GM19240 (cell line): Measurements from ENCODE around the gene KISS1.
"Not testable (repeated sequence)": the region's sequence is repeated elsewhere in the genome, so short reads cannot be mapped to it uniquely, and the experiment has no call there.

Source experiments
- DNase-seq: peaks from one replicate; pipeline ENCODE4 v3.0.0; 2011; ENCODE audit warnings: low spot score; ENCODE audit not compliant: insufficient read length

KISS1 gene, protein sequence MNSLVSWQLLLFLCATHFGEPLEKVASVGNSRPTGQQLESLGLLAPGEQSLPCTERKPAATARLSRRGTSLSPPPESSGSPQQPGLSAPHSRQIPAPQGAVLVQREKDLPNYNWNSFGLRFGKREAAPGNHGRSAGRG

GRCh38 chr1:204196068-204196795, at the start of gene KISS1:
TSS of gene KISS1 (minus strand) at chr1:204196491. CDS start at chr1:204192876, 3,615 bp downstream.
- no peak for DNase-seq

GRCh38 chr1:204242920-204243319, 46.6 kb upstream of the KISS1 start:
- no peak for DNase-seq

- no peak for DNase-seq
These were observed 45.6 kb upstream of the KISS1 start for GRCh38 chr1:204241914-204242313.

DNA sequence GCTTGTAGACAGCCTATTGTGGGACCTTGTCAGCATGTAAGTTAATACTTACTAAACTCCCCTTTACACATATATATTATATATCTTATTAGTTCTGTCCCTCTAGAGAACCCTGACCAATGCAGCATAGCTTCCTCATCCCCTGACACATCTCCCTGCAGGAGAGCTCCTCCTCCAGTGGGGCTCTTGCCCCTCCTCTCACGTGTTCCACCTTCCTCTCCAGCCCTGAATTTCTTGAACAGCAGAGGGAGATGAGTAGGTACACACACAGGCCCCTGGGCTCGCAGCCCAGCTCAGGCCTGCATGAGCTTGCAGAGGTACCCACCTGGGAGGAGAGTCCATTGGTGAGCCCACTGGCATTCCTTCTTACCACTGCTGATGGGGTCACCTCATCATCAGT, 44.8 kb upstream of the KISS1 start:
- no peak for DNase-seq

GRCh38 chr1:204240233-204240632, 43.9 kb upstream of the KISS1 start:
- no peak for DNase-seq

DNA sequence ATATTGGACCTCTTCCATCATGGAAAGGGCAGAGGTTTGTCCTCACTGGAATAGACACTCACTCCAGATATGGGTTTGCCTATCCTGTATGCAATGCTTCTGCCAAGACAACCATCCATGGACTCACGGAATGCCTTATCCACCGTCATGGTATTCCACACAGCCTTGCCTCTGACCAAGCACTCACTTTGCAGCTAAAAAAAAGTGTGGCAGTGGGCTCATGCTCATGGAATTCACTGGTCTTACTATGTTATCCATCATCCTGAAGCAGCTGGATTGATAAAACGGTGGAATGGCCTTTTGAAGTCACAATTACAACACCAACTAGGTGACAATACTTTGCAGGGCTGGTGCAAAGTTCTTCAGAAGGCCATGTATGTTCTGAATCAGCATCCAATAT, 43.1 kb upstream of the KISS1 start:
- DNase-seq: not testable (repeated sequence)

GRCh38 chr1:204238520-204238919, 42.2 kb upstream of the KISS1 start:
- not testable (repeated sequence) for DNase-seq

GRCh38 chr1:204237515-204237914, 41.2 kb upstream of the KISS1 start:
- DNase-seq: not testable (repeated sequence)

GRCh38 chr1:204232526-204232925, 36.2 kb upstream of the KISS1 start:
- no peak for DNase-seq

- no peak for DNase-seq
These were observed 33.9 kb upstream of the KISS1 start for GRCh38 chr1:204230211-204230610.

- DNase-seq: no peak
These were observed 32.6 kb upstream of the KISS1 start for GRCh38 chr1:204228896-204229295.

DNA sequence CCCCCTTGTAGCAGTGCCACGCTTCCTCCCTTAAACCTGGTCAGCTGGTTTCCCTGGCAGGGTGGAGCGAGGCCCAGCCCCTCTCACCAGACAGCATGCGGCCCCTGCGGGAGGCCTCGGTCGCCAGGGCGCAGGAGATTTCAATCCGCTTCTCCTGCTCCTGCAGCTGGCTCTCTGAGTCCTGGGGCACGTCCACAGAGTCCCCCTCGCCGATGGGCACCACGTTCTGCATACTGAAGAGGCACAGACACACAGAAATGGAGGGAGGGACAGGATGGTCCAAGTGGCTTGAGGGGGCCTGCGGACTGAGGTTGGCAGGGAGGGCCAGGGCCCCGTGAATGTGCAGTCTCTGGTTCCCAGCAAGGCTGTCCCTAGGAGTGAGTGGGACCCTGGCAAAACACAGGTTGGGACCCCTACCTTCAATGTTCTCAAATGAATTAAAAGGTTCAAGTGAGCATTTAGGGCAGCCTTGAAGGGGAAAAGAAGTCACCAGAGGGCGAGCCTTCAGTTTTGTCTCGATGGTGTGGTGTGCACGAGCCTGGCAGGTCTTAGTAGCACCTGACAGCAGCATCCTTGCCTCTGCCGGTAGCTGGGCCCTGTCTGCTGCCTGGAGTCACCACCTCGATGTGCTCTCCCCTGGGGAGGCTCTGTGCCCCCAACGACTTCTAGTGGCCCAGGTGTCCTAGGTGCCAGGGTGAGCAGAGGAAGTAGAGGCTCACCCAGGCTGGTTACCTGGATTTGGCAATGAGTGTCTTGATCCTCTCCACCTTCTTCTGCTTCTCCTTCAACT, 31.9 kb upstream of the KISS1 start:
- DNase-seq: no peak

DNA sequence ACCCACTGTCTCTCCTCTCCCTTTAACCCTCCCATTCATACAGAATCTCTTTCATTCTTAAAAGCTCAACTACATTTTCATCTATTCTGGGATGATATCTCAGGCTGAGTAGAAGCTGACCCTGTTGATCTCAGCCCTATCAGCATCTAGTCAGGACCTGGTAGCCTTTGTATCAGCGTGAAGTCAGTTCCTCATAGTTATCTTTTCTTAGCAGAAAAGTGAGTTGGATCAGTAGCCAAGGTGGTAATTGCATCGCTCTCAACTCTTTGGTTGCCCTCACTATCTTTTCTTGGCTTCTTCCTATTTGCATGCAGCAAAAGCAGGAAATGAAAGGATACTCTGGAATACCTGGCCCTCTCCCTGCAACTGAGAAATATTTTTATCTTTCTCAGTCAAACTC, 31.1 kb upstream of the KISS1 start:
- no peak for DNase-seq

DNA sequence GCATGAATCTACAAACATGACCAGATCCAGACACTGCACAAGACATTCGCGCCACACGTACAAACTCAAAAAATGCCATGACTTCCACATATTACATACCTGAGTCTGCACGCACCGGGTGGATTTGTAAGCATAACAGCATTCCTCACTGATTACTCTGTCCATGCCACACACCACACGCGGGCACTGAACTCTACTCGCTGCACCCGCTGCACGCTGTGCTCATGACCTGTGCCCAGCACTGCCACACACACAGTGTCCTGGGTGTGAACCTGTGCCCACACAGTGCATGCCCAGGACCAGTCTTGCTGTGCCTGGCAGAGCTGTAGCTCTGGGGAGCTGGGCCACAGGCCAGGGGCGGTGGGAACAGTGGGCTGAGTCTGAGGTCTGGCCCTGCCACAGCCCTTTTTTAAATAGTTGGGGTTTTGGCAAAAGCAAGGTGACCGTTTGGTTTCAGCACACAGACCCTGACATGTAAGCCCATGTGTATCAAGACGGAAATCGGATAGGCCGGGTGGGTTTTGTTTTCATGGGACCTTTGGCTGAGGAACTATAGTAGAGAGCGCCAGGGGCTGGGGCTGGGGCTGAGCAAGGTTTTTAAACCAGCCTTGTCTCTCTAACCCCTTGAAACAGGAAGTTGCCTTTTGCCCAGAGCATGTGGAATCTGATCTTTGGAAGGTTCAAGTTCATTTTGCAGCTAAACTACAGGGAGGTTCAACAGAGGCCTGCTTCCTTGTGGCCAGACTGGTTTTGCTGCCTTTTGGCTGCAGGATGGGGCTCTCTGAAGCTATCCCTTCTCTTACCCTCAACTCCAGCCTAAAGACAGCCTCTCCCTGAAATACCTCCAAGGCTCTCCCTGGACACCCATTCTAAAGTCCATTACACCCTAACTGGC, 29.8 kb upstream of the KISS1 start:
- no peak for DNase-seq

DNA sequence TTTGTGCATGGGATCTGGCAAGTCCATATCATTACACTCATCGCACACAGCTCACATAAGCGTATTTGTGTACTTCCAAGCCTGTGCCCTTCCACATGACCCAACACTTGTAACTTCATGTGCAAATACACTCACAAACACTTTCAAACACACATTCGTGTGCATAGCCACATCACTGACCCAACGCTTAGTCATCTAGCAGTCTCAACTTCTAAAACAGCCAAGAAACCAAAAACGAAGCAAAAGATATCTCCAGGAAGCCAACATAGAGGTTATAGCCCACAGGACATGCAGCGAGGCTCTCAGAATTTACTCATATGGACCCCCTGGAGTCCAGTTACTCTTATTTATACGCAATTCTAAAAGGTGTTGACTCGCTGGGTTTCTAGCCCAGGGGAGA, 28.4 kb upstream of the KISS1 start:
- DNase-seq: no peak

DNA sequence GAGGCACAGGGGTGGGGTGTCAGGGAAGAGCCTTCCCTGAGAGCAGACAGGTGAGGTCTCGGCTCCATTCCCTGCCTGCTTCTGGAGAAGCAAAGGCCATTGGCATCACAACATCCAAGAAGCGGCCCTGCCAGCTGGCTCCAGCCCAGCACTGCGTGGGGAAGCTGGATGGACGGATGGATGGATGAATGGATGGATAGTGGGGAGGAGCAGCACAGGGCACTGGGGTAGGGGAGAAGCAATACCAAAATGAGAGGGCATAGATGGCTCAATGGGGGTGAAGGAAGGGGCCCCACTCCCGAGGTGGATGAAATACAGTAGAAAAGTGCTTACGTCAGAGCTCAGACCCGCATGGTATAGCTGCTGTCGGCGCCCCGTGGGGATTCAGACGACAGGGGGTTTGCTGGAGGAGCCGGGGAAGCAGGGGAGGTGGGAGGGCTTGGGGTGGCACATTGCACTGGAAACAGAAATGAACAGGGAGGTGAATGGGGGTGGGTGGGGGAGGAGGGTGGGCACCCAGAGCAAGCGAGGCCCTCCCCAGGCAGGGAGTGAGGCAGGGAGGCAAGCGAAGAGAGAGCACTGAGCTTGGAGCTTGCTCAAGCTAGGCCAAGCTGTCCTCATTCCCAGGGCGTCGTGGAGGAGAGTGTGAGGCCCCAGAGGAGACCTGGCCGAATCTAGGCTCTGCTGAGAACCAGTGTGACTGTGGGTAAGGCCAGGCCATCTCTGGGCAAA, 27.0 kb upstream of the KISS1 start:
- no peak for DNase-seq

DNA sequence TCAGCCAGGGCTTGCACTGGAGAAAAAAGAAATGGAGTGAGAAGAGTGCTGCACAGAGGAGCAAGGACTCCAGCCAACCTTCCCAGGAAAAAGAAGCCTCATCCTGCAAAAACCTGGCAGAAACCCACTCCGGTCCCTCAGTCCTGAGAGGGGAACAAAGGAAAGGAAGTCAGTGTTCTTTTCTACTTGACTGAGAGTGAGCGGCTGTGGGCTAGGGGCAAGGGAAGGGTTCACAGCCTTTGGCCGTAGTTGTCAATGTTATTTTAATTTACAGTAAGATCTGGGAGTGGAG, 26.4 kb upstream of the KISS1 start:
- DNase-seq: no peak

DNA sequence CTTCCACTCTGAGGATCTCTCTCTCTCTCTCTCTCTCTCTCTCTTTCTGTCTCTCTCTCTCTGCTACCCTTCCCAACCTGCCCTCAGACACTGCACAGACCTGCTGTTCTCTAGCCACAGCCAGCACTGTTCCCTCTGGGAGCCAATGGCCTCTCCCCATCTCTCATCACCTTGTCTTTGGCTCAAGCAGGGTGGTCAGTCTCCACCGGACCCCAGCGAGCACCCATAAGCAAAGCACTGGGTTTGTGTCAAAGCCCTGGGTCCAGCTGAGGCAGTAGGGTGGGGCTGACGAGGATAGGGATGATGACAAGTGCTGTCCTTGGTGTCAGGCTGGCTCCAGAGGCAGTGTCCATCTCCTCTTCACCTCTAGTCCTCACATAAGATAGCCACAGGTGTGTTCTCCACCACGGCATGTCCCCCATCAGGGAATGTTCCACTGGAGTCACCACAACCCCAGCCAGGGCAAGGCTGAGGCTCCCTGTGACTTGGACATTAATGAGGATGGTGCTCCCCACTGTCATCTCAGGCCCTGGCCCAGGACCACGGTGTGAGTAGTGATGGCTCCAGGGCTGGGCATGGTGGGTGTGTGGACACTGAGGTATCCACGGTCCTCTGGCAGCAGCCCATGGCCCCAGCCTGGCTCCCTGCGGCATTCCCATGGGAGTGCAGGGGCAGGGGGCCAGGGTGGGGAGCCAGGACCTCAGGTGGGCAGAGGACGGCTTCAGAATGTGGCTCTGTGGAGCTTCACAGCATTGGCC, 25.9 kb upstream of the KISS1 start:
- DNase-seq: no peak

DNA sequence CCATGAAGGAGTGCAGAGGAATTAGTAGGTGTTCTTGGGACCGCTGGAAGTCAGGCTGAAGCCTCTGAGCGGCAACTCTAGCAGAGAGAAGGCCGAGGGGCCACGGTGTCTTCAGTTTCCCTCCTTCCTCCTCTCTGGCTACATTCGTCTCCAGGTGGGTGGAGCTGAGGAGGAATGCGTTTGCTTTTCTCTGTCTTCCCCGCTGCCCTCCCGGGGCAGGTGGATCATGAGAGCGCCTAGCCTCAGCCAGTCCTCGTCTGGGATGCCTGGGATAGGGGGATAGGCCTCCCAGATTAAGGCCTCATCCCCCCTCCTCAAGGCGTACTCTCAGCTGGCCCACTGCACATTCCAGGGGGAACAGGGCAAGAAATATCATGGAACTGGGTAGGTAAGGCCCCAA, 25.0 kb upstream of the KISS1 start:
- no peak for DNase-seq

DNA sequence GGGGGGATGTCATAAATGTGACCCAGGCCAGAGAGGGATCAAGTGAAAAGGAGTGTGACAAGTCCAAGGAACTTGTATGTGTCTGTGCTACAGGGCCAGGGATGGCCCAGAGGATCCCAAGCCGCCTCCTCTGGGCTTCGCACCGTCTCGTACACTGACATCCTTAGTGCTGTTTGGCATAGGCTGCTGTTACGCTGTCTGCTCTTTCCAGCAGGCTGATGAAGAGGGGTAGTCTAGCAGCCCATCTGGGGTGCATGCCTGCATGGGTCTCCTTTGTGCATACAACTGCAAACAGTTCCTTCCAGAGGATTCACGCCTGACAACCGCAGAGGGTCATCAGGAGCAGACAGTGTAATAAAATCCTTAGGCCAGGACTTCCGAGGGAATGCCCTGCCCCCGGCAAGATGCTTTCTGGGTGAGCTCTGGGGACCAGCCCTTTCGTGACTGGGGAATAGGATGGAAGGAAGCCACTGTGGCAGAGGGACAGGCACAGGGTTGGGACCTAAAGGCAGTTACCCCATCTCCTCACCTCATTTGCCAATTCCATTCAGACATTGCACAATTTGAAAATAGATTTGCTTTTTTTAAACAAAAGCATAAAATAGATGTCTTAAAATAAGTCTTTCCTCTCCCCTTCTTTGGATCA, 23.8 kb upstream of the KISS1 start:
- DNase-seq: no peak
